GM23338 (cell line): ENCODE measurements around the gene LRRN4CL.

ENCODE experiments used
- CREB1 ChIP-seq: fragments of 250-450 bp; sonication (Bioruptor Pico); IDR thresholded peaks from 2 replicates; pipeline ENCODE4 v1.5.0; 2020; ENCODE audit warnings: low read depth, mild to moderate bottlenecking, moderate library complexity
- EZH2 ChIP-seq: fragments of 200-600 bp; sonication (generic); IDR thresholded peaks from one replicate; pipeline ENCODE4 v1.8.0; 2017; ENCODE audit warnings: antibody characterized with exemption, mild to moderate bottlenecking, low read depth; ENCODE audit not compliant: unreplicated experiment
- EZH2phosphoT487 ChIP-seq: fragments of 200-600 bp; sonication (generic); IDR thresholded peaks from one replicate; pipeline ENCODE4 v1.8.1; 2018; ENCODE audit warnings: antibody characterized with exemption; ENCODE audit not compliant: unreplicated experiment
- JUNB ChIP-seq: IDR thresholded peaks from one replicate; pipeline ENCODE4 v1.6.1; 2016; ENCODE audit warnings: antibody characterized with exemption; ENCODE audit not compliant: unreplicated experiment
- NANOG ChIP-seq: IDR thresholded peaks from 2 replicates; pipeline ENCODE4 v1.6.1; 2016; ENCODE audit warnings: antibody characterized with exemption, borderline replicate concordance
- POLR2AphosphoS5 ChIP-seq: IDR thresholded peaks from 2 replicates; pipeline ENCODE4 v1.6.1; 2016; ENCODE audit warnings: antibody characterized with exemption, low read depth
- STAT1 ChIP-seq: IDR thresholded peaks from one replicate; pipeline ENCODE4 v1.6.1; 2016; ENCODE audit warnings: antibody characterized with exemption; ENCODE audit not compliant: unreplicated experiment
- ZNF114 ChIP-seq: fragments of 250-450 bp; sonication (Bioruptor Pico); IDR thresholded peaks from 2 replicates; pipeline ENCODE4 v1.5.0; 2020; ENCODE audit warnings: mild to moderate bottlenecking, moderate library complexity
- ZNF331 ChIP-seq: fragments of 250-450 bp; sonication (Bioruptor Pico); IDR thresholded peaks from 2 replicates; pipeline ENCODE4 v1.5.0; 2020; ENCODE audit warnings: low read depth, mild to moderate bottlenecking, moderate library complexity
- TF ChIP-seq, protein P1 (sequence below), 2 experiments: fragments of 200-600 bp in 1 of 2; sonication (generic) in 1 of 2; conservative IDR thresholded peaks; 2 replicates each; pipeline versions ENCODE4 v1.5.1 to v1.6.1; 2016 to 2017; ENCODE audit warnings: antibody characterized with exemption in 2 of 2, low read depth in 2 of 2, mild to moderate bottlenecking in 2 of 2, moderate library complexity in 1 of 2
- TF ChIP-seq, protein P2 (sequence below): IDR thresholded peaks from one replicate; pipeline ENCODE4 v1.6.1; 2018; ENCODE audit warnings: antibody characterized with exemption; ENCODE audit not compliant: unreplicated experiment
- TF ChIP-seq, protein P3 (sequence below): IDR thresholded peaks from 2 replicates; pipeline ENCODE4 v1.6.1; 2016; ENCODE audit warnings: antibody characterized with exemption
- TF ChIP-seq, protein P4 (sequence below): fragments of 250-450 bp; sonication (Bioruptor Pico); IDR thresholded peaks from 2 replicates; pipeline ENCODE4 v1.5.0; 2020; ENCODE audit warnings: mild to moderate bottlenecking, moderate library complexity

DNA sequence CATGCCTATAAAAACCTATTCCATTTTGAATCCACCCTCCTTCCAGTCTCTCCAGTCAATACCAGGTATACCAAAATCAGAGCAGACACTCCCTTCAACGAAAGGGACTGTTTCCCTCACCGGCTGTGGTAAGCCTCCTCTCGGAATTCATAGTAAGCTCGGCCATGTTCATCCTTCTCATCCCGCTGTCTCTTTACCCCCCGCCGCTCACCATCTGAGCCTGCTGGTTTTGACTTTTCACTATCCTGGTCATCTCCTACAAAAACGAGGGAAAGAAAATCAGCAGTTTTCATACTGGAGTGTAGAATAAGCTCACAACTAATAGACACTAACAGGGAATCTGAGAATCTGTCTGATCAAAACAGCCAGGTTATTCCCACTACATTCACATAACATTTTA, 34.8 kb upstream of the LRRN4CL start:
- TF ChIP-seq POLR2AphosphoS5 (no peak), EZH2 (no peak), JUNB (no peak), EZH2phosphoT487 (no peak), CREB1 (CRISPR knock-in tag) (no peak), STAT1 (no peak), NANOG (no peak), ZNF114 (CRISPR knock-in tag) (no peak), ZNF331 (no peak)
- TF ChIP-seq, protein P1, sequence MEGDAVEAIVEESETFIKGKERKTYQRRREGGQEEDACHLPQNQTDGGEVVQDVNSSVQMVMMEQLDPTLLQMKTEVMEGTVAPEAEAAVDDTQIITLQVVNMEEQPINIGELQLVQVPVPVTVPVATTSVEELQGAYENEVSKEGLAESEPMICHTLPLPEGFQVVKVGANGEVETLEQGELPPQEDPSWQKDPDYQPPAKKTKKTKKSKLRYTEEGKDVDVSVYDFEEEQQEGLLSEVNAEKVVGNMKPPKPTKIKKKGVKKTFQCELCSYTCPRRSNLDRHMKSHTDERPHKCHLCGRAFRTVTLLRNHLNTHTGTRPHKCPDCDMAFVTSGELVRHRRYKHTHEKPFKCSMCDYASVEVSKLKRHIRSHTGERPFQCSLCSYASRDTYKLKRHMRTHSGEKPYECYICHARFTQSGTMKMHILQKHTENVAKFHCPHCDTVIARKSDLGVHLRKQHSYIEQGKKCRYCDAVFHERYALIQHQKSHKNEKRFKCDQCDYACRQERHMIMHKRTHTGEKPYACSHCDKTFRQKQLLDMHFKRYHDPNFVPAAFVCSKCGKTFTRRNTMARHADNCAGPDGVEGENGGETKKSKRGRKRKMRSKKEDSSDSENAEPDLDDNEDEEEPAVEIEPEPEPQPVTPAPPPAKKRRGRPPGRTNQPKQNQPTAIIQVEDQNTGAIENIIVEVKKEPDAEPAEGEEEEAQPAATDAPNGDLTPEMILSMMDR (conservative IDR thresholded peaks at IDR 0.05; ENCODE audit: low read depth in 2 of 2) = no peak
- TF ChIP-seq, protein P2, sequence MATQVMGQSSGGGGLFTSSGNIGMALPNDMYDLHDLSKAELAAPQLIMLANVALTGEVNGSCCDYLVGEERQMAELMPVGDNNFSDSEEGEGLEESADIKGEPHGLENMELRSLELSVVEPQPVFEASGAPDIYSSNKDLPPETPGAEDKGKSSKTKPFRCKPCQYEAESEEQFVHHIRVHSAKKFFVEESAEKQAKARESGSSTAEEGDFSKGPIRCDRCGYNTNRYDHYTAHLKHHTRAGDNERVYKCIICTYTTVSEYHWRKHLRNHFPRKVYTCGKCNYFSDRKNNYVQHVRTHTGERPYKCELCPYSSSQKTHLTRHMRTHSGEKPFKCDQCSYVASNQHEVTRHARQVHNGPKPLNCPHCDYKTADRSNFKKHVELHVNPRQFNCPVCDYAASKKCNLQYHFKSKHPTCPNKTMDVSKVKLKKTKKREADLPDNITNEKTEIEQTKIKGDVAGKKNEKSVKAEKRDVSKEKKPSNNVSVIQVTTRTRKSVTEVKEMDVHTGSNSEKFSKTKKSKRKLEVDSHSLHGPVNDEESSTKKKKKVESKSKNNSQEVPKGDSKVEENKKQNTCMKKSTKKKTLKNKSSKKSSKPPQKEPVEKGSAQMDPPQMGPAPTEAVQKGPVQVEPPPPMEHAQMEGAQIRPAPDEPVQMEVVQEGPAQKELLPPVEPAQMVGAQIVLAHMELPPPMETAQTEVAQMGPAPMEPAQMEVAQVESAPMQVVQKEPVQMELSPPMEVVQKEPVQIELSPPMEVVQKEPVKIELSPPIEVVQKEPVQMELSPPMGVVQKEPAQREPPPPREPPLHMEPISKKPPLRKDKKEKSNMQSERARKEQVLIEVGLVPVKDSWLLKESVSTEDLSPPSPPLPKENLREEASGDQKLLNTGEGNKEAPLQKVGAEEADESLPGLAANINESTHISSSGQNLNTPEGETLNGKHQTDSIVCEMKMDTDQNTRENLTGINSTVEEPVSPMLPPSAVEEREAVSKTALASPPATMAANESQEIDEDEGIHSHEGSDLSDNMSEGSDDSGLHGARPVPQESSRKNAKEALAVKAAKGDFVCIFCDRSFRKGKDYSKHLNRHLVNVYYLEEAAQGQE = no peak
- TF ChIP-seq, protein P3, sequence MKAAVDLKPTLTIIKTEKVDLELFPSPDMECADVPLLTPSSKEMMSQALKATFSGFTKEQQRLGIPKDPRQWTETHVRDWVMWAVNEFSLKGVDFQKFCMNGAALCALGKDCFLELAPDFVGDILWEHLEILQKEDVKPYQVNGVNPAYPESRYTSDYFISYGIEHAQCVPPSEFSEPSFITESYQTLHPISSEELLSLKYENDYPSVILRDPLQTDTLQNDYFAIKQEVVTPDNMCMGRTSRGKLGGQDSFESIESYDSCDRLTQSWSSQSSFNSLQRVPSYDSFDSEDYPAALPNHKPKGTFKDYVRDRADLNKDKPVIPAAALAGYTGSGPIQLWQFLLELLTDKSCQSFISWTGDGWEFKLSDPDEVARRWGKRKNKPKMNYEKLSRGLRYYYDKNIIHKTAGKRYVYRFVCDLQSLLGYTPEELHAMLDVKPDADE = no peak
- TF ChIP-seq, protein P4, sequence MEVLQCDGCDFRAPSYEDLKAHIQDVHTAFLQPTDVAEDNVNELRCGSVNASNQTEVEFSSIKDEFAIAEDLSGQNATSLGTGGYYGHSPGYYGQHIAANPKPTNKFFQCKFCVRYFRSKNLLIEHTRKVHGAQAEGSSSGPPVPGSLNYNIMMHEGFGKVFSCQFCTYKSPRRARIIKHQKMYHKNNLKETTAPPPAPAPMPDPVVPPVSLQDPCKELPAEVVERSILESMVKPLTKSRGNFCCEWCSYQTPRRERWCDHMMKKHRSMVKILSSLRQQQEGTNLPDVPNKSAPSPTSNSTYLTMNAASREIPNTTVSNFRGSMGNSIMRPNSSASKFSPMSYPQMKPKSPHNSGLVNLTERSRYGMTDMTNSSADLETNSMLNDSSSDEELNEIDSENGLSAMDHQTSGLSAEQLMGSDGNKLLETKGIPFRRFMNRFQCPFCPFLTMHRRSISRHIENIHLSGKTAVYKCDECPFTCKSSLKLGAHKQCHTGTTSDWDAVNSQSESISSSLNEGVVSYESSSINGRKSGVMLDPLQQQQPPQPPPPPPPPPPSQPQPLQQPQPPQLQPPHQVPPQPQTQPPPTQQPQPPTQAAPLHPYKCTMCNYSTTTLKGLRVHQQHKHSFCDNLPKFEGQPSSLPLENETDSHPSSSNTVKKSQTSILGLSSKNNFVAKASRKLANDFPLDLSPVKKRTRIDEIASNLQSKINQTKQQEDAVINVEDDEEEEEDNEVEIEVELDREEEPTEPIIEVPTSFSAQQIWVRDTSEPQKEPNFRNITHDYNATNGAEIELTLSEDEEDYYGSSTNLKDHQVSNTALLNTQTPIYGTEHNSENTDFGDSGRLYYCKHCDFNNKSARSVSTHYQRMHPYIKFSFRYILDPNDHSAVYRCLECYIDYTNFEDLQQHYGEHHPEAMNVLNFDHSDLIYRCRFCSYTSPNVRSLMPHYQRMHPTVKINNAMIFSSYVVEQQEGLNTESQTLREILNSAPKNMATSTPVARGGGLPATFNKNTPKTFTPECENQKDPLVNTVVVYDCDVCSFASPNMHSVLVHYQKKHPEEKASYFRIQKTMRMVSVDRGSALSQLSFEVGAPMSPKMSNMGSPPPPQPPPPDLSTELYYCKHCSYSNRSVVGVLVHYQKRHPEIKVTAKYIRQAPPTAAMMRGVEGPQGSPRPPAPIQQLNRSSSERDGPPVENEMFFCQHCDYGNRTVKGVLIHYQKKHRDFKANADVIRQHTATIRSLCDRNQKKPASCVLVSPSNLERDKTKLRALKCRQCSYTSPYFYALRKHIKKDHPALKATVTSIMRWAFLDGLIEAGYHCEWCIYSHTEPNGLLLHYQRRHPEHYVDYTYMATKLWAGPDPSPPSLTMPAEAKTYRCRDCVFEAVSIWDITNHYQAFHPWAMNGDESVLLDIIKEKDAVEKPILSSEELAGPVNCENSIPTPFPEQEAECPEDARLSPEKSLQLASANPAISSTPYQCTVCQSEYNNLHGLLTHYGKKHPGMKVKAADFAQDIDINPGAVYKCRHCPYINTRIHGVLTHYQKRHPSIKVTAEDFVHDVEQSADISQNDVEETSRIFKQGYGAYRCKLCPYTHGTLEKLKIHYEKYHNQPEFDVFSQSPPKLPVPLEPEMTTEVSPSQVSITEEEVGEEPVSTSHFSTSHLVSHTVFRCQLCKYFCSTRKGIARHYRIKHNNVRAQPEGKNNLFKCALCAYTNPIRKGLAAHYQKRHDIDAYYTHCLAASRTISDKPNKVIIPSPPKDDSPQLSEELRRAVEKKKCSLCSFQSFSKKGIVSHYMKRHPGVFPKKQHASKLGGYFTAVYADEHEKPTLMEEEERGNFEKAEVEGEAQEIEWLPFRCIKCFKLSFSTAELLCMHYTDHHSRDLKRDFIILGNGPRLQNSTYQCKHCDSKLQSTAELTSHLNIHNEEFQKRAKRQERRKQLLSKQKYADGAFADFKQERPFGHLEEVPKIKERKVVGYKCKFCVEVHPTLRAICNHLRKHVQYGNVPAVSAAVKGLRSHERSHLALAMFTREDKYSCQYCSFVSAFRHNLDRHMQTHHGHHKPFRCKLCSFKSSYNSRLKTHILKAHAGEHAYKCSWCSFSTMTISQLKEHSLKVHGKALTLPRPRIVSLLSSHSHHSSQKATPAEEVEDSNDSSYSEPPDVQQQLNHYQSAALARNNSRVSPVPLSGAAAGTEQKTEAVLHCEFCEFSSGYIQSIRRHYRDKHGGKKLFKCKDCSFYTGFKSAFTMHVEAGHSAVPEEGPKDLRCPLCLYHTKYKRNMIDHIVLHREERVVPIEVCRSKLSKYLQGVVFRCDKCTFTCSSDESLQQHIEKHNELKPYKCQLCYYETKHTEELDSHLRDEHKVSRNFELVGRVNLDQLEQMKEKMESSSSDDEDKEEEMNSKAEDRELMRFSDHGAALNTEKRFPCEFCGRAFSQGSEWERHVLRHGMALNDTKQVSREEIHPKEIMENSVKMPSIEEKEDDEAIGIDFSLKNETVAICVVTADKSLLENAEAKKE (CRISPR knock-in tag) = no peak
